A549 treated with RU486 at 1 μM for 4 hours (cell line): ENCODE data around the gene INSM1. TPM values are rescaled to one million over a fixed set of nuclear protein-coding genes. Genes with fewer than 3 reads are reported as not detected.

ENCODE experiments used
- total RNA-seq: library from RNA; stranded (reverse); fragments of 200-300 nt; extraction: Qiagen RNA extraction; gene quantifications from 5 replicates; pipeline ENCODE4 v1.2.3, GENCODE V29; 2022; ENCODE audit warnings: low read depth

The INSM1 gene
- not detected in 5 replicates for total RNA-seq

GRCh38 chr20:20367575-20368417, at the start of gene INSM1:
Gene INSM1 (plus strand): TSS chr20:20368104. CDS start chr20:20368268, 164 bp downstream.

